Suprapubic skin (tissue), 4 donors: Measurements from ENCODE around the gene KRTAP1-3.

ENCODE experiments used
- EP300 ChIP-seq: sonication (generic); formaldehyde crosslinking; IDR thresholded peaks from one replicate; pipeline ENCODE4 v1.6.1; 2017; ENCODE audit warnings: antibody characterized with exemption
- POLR2A ChIP-seq, 2 donors: fragments of 450-650 bp; IDR thresholded peaks; one replicate each; pipeline ENCODE4 v1.6.1; 2017; ENCODE audit warnings: antibody characterized with exemption in 2 of 2, mild to moderate bottlenecking in 2 of 2, moderate library complexity in 2 of 2
- POLR2AphosphoS5 ChIP-seq, 3 donors: sonication (generic); formaldehyde crosslinking; IDR thresholded peaks; one replicate each; pipeline ENCODE4 v1.6.1; 2017; ENCODE audit warnings: antibody characterized with exemption in 3 of 3
- TF ChIP-seq, protein P1 (sequence below), 2 donors: fragments of 200-600 bp in 1 of 2; fragments of 450-650 bp in 1 of 2; sonication (generic) in 1 of 2; IDR thresholded peaks; one replicate each; pipeline ENCODE4 v1.5.1; 2016 to 2019; ENCODE audit warnings: antibody characterized with exemption in 2 of 2, mild to moderate bottlenecking in 1 of 2, moderate library complexity in 1 of 2

DNA sequence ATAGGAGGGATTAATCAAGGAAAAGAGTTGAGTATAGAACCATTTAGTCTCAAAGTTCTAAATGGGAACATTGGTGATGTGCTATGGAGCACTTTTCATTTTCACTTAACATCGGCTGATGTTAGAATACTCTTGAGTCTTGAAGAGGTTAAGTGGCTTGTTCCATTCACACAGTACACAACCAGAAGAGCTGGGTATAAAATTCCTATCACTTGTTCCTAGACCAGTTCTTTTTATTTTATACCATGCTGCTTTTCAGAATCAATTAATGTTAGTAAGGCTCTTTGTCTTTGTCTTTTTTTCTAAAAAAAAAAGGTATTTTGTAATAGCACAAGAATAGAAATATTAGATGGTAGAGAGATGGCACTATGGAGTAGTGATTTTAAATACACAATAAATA, 8.3 kb upstream of the KRTAP1-3 start:
- TF ChIP-seq POLR2A (IDR thresholded peaks at IDR 0.05) (no peak), POLR2AphosphoS5 (IDR thresholded peaks at IDR 0.05) (no peak), EP300 (no peak)
- TF ChIP-seq, protein P1, sequence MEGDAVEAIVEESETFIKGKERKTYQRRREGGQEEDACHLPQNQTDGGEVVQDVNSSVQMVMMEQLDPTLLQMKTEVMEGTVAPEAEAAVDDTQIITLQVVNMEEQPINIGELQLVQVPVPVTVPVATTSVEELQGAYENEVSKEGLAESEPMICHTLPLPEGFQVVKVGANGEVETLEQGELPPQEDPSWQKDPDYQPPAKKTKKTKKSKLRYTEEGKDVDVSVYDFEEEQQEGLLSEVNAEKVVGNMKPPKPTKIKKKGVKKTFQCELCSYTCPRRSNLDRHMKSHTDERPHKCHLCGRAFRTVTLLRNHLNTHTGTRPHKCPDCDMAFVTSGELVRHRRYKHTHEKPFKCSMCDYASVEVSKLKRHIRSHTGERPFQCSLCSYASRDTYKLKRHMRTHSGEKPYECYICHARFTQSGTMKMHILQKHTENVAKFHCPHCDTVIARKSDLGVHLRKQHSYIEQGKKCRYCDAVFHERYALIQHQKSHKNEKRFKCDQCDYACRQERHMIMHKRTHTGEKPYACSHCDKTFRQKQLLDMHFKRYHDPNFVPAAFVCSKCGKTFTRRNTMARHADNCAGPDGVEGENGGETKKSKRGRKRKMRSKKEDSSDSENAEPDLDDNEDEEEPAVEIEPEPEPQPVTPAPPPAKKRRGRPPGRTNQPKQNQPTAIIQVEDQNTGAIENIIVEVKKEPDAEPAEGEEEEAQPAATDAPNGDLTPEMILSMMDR (IDR thresholded peaks at IDR 0.05): no peak
